BJ (cell line): Measurements from ENCODE around the gene SLC16A8. TPM values are rescaled to one million over a fixed set of nuclear protein-coding genes. Genes with fewer than 3 reads are reported as not detected.
"Not testable (repeated sequence)": the region's sequence is repeated elsewhere in the genome, so short reads cannot be mapped to it uniquely, and the experiment has no call there.

Source experiments
- CTCF ChIA-PET: fragments of 350-600 bp; formaldehyde crosslinking; extraction: SDS; loops from one replicate; lab custom pipeline; 2021; ENCODE audit warnings: antibody characterized with exemption, inconsistent platforms; lab: Yijun Ruan, JAX
- POLR2A ChIA-PET: fragments of 300-600 bp; sonication (Branson Sonifier 250); formaldehyde crosslinking; extraction: SDS; loops from one replicate; lab custom pipeline; 2021; ENCODE audit warnings: antibody characterized with exemption; lab: Charles Lee
- DNase-seq: peaks from one replicate; pipeline ENCODE4 v3.0.0-alpha.2; 2011; ENCODE audit warnings: low read depth
- H3K27me3 ChIP-seq: 2 replicates; pipeline ENCODE4 v1.6.0; 2011; ENCODE audit warnings: low read length; ENCODE audit not compliant: control insufficient read depth, insufficient read depth
- H3K36me3 ChIP-seq: 2 replicates; pipeline ENCODE4 v1.5.1; 2011; ENCODE audit warnings: low read length; ENCODE audit not compliant: control insufficient read depth, insufficient read depth
- H3K4me3 ChIP-seq: 2 replicates; pipeline ENCODE4 v1.5.1; 2011; ENCODE audit warnings: low read depth, mild to moderate bottlenecking, control low read depth, low read length
- polyA plus RNA-seq: library from polyadenylated mRNA; depleted of rRNA; stranded (reverse); fragments of >200 nt; gene quantifications from 2 replicates; pipeline ENCODE4 v1.2.3, GENCODE V29; 2011
- TF ChIP-seq, protein P1 (sequence below): IDR thresholded peaks from 2 replicates; pipeline ENCODE4 v1.5.1; 2011; ENCODE audit warnings: low read depth, mild to moderate bottlenecking, control low read depth, inconsistent platforms, low read length, moderate library complexity; ENCODE audit not compliant: insufficient read depth

Gene SLC16A8
- polyA plus RNA-seq, 1 experiment = 0.10 TPM

DNA sequence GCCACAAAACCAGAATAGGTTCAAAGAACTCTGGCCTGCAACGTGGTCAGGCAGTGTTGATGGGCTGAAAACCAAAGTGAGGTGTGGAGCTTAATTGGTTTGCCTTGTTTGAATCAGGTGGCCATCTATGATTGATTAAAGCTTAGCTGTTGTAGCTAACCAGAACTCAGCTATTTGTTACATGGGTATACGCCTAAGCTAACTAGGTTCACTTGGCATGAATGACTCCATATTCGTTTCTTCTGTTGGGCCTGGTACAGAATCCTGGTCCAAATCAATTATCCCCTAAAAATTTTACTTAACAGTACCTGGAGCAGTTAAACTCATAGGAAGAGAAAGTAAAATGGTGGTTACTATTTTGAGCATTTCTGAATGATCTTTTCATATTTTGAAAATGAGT, 34.2 kb upstream of the SLC16A8 start:
- Histone ChIP-seq H3K27me3 (no peaks in the 10 kb centered on the region), H3K36me3 (no peaks in the 10 kb centered on the region), H3K4me3 (no peak overlapping the region)
- ChIA-PET POLR2A (no interaction called here), CTCF (no interaction called here)
- DNase-seq = no peak
- TF ChIP-seq, protein P1, sequence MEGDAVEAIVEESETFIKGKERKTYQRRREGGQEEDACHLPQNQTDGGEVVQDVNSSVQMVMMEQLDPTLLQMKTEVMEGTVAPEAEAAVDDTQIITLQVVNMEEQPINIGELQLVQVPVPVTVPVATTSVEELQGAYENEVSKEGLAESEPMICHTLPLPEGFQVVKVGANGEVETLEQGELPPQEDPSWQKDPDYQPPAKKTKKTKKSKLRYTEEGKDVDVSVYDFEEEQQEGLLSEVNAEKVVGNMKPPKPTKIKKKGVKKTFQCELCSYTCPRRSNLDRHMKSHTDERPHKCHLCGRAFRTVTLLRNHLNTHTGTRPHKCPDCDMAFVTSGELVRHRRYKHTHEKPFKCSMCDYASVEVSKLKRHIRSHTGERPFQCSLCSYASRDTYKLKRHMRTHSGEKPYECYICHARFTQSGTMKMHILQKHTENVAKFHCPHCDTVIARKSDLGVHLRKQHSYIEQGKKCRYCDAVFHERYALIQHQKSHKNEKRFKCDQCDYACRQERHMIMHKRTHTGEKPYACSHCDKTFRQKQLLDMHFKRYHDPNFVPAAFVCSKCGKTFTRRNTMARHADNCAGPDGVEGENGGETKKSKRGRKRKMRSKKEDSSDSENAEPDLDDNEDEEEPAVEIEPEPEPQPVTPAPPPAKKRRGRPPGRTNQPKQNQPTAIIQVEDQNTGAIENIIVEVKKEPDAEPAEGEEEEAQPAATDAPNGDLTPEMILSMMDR = no peak

DNA sequence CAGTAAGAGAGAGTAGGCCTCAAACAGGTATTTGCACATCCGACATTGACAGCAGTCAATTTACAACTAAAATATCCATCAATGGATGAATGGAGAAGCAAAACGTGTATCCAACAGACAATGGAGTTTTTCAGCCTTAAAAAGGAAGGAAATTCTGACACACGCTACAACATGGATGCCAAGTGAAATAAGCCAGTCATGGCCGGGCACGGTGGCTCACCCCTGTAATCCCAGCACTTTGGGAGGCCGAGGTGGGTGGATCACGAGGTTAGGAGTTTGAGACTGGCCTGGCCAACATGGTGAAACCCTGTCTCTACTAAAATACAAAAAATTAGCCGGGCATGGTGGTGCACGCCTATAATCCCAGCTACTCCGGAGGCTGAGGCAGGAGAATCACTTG, 33.6 kb upstream of the SLC16A8 start:
- DNase-seq, CTCF ChIA-PET, POLR2A ChIA-PET, H3K27me3 ChIP-seq, H3K4me3 ChIP-seq, H3K36me3 ChIP-seq: not testable (repeated sequence)

GRCh38 chr22:38115423-38116205, 31.6 kb upstream of the SLC16A8 start:
- CTCF ChIA-PET = interaction anchor here (1.1 to 2.7 kb wide), 6 partner anchors 15 to 141 kb away, joined by 3 to 18 read pairs (median 12); partner anchors contain the start of gene MAFF
- no peak for DNase-seq
- Histone ChIP-seq H3K36me3 (no peaks in the 10 kb centered on the region), H3K4me3 (no peak overlapping the region), H3K27me3 (no peaks in the 10 kb centered on the region)
- POLR2A ChIA-PET = no interaction called here
- TF ChIP-seq, protein P1 = no peak

DNA sequence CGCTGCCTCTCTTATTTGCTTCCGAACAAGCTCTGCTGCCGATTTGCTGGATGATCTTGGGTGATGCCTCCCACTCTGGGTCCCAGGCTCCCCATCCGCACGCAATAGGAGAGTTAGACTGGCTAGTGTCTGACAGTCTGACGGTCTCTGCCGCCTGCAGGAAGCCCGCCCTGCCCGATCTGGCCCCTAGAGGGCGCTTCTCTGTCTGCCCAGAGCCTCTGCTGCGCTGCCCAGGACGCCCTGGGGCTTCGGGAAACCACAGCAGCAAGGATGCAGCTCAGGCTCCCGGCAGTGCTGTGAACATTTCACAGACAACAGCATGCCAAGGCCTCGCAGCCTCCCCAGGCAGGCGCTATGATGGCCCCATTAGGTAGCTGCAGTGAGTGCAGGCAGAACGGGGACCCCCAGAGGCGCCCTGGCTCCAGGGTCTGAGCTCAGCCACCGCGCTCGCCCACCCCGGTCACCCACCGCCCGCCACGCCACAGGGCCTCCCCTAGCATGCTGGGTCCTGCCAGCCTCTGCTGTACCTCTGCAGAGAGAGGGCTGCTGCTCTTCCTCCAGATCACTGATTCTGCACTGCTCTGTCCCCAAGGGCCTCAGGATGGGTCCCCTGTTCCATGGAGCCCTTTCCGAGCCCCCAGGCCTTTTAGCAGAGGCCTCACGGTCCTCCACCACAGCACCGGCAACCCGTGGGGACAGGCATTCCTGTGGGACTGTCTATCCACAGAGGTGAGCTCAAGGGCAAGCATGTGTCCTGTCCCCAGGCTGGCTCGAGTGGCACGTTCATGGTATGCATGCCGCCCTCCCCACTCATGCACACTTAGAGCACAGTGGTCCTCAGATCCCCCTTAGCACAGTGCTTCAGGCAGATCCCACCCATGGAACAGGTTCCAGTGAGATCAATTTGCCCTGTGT, 30.8 kb upstream of the SLC16A8 start:
- no peaks in the 10 kb centered on the region for H3K27me3 ChIP-seq
- peak; percentile 15 for DNase-seq
- H3K36me3 ChIP-seq = no peaks in the 10 kb centered on the region
- no peak overlapping the region for H3K4me3 ChIP-seq
- ChIA-PET POLR2A (no interaction called here), CTCF (interaction anchor here (0.6 to 2.9 kb wide), 41 partner anchors 9 to 239 kb away, joined by 3 to 30 read pairs (median 5); partner anchors contain the start of genes MAFF and PICK1)
- TF ChIP-seq, protein P1 = peak; percentile 99

DNA sequence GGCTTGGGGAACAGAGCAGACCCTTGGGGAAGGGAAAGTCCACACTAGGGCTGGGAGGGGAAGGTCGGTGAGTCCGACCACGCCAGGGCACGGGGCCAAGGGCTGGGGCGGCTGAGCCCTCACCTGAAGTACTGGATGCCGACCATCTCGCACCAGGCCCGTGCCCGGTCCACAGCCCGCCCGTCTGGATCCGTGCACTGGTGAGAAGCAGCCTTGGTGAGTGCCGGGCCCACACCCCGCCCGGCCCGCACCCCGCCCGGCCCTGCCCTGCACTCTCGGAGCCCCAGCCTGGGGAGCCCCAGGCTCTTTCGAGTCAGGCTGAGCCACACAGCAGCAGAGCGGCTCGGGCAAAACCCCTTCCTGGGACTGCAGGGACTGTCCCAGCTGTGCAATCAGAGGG, 28.4 kb upstream of the SLC16A8 start:
- Histone ChIP-seq H3K27me3 (no peaks in the 10 kb centered on the region), H3K36me3 (no peaks in the 10 kb centered on the region), H3K4me3 (no peak overlapping the region)
- TF ChIP-seq, protein P1 = no peak
- CTCF ChIA-PET = interaction anchor here (0.7 to 2.9 kb wide), 4 partner anchors 11 to 146 kb away, joined by 3 to 30 read pairs (median 4); partner anchors contain the start of gene MAFF
- DNase-seq = no peak
- POLR2A ChIA-PET = no interaction called here
